ENCODE data around the gene MAPK4. TPM values are rescaled to one million over a fixed set of nuclear protein-coding genes. Genes with fewer than 3 reads are reported as not detected.

MAPK4 gene
- total and polyA plus RNA-seq, 2 of the 4 experiments (the other 2 are of a cell fraction) = not detected

DNA sequence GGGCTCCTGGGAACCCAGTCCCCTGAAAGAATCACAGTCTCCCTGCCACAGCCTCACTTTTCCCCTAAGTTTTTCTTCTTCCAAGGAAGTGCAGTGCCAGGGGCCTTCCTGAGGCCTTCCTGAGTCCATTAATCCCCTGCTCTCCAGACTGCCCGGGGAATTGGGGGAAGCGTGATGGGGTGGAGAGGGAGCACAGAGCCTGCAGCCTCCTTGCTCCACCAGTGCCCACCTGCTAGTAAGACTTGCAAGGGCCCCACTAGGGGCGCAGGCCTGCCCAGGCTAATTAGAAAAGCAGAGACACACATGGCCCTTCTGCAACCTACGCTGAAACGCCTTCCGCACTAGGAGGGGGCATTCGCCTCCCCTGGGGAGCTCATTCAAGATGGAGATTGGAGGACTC lies 149.3 kb downstream of the MAPK4 start:
- H3K9me1 ChIP-seq (ENCODE audit: insufficient read depth, low read length) = no peaks in the 10 kb centered on the region
- no peak overlapping the region for H3K18ac ChIP-seq (ENCODE audit: low read depth, low read length)
- H2BK5ac ChIP-seq (ENCODE audit: low read depth, low read length, poor library complexity, severe bottlenecking) = no peak overlapping the region
- intact Hi-C loops (cut with micrococcal nuclease) (no loop called here), dilution Hi-C loops (cut with HindIII; ENCODE audit: low sequenced_read_pairs, unreplicated experiment) (no loop called here), in situ Hi-C loops (cut with MboI; ENCODE audit: low sequenced_read_pairs) (no loop called here)
- no peaks in the 10 kb centered on the region for H3K36me3 ChIP-seq (ENCODE audit: control insufficient read depth, insufficient read depth, low read length)
- H4K91ac ChIP-seq (ENCODE audit: insufficient read depth, low read depth, low read length) = no peak overlapping the region
- no peak overlapping the region for H2AK5ac ChIP-seq (ENCODE audit: low read depth, low read length)
- 79% methylated on average over 4 of the region's 7 CpGs; no CpG with 5 or more reads in 1 of the 2 experiments for WGBS, 2 experiments (ENCODE audit: extremely low coverage in 2 of 2, insufficient read length in 1 of 2)
- H3K23ac ChIP-seq (ENCODE audit: low read depth, low read length) = no peak overlapping the region
- no peaks in the 10 kb centered on the region for H3K27me3 ChIP-seq (ENCODE audit: control insufficient read depth, insufficient read depth, low read length)
- TF ChIP-seq CHD1 (IDR thresholded peaks at IDR 0.05; ENCODE audit: low read depth, low read length) (no peak), POLR2A (IDR thresholded peaks at IDR 0.05; ENCODE audit: low read depth, low read length) (no peak), NFE2L2 (IDR thresholded peaks at IDR 0.05; ENCODE audit: low read depth, low read length) (no peak), MAZ (IDR thresholded peaks at IDR 0.05; ENCODE audit: borderline replicate concordance, low read depth, low read length) (no peak), FOS (IDR thresholded peaks at IDR 0.05; ENCODE audit: low read depth, low read length) (no peak), CEBPB (IDR thresholded peaks at IDR 0.05; ENCODE audit: low read depth, low read length) (no peak), MAFK (IDR thresholded peaks at IDR 0.05; ENCODE audit: low read depth, low read length) (no peak), MXI1 (IDR thresholded peaks at IDR 0.05; ENCODE audit: borderline replicate concordance, low read depth, low read length) (no peak), RAD21 (IDR thresholded peaks at IDR 0.05; ENCODE audit: low read length) (no peak), RFX5 (IDR thresholded peaks at IDR 0.05; ENCODE audit: low read depth, low read length) (no peak), RCOR1 (IDR thresholded peaks at IDR 0.05; ENCODE audit: insufficient replicate concordance, low read length) (no peak), BHLHE40 (IDR thresholded peaks at IDR 0.05; ENCODE audit: low read depth, low read length) (no peak), SMC3 (IDR thresholded peaks at IDR 0.05; ENCODE audit: low read depth, low read length) (no peak)
- TF ChIP-seq, protein P1, sequence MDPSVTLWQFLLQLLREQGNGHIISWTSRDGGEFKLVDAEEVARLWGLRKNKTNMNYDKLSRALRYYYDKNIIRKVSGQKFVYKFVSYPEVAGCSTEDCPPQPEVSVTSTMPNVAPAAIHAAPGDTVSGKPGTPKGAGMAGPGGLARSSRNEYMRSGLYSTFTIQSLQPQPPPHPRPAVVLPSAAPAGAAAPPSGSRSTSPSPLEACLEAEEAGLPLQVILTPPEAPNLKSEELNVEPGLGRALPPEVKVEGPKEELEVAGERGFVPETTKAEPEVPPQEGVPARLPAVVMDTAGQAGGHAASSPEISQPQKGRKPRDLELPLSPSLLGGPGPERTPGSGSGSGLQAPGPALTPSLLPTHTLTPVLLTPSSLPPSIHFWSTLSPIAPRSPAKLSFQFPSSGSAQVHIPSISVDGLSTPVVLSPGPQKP (IDR thresholded peaks at IDR 0.05; ENCODE audit: borderline replicate concordance, low read depth, low read length) = no peak
- TF ChIP-seq, protein P2, sequence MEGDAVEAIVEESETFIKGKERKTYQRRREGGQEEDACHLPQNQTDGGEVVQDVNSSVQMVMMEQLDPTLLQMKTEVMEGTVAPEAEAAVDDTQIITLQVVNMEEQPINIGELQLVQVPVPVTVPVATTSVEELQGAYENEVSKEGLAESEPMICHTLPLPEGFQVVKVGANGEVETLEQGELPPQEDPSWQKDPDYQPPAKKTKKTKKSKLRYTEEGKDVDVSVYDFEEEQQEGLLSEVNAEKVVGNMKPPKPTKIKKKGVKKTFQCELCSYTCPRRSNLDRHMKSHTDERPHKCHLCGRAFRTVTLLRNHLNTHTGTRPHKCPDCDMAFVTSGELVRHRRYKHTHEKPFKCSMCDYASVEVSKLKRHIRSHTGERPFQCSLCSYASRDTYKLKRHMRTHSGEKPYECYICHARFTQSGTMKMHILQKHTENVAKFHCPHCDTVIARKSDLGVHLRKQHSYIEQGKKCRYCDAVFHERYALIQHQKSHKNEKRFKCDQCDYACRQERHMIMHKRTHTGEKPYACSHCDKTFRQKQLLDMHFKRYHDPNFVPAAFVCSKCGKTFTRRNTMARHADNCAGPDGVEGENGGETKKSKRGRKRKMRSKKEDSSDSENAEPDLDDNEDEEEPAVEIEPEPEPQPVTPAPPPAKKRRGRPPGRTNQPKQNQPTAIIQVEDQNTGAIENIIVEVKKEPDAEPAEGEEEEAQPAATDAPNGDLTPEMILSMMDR (conservative IDR thresholded peaks at IDR 0.05; ENCODE audit: low read depth, low read length) = no peak
- TF ChIP-seq, protein P3, sequence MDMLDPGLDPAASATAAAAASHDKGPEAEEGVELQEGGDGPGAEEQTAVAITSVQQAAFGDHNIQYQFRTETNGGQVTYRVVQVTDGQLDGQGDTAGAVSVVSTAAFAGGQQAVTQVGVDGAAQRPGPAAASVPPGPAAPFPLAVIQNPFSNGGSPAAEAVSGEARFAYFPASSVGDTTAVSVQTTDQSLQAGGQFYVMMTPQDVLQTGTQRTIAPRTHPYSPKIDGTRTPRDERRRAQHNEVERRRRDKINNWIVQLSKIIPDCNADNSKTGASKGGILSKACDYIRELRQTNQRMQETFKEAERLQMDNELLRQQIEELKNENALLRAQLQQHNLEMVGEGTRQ (IDR thresholded peaks at IDR 0.05; ENCODE audit: low read depth, low read length) = no peak
- no peak overlapping the region for H3K4me3 ChIP-seq (ENCODE audit: insufficient read depth, low read depth, low read length)
- no peaks in the 10 kb centered on the region for H3K9me3 ChIP-seq (ENCODE audit: control insufficient read depth, insufficient read depth, low read length)
- H4K5ac ChIP-seq (ENCODE audit: low read depth, low read length) = no peak overlapping the region
- CTCF ChIA-PET = no interaction called here
- H2AFZ ChIP-seq (replicated peaks; ENCODE audit: low read length, poor library complexity) = no peak overlapping the region
- no peak overlapping the region for H2BK20ac ChIP-seq (ENCODE audit: low read depth, low read length)
- no peak for DNase-seq
- H3K27ac ChIP-seq (ENCODE audit: insufficient read depth, low read length) = no peak overlapping the region
- no peak overlapping the region for H3K56ac ChIP-seq (ENCODE audit: extremely low read depth, insufficient read depth, low read length)
- no peaks in the 10 kb centered on the region for H3K79me1 ChIP-seq (ENCODE audit: low read depth in 1 of 2, low read length in 2 of 2)
- H2BK15ac ChIP-seq (ENCODE audit: low read depth, low read length) = no peak overlapping the region
- H3K4me1 ChIP-seq (ENCODE audit: control insufficient read depth, insufficient read depth, low read length) = no peaks in the 10 kb centered on the region
- no peaks in the 10 kb centered on the region for H4K20me1 ChIP-seq (ENCODE audit: insufficient read depth, low read length)
- H3K4ac ChIP-seq (ENCODE audit: low read depth, low read length) = no peak overlapping the region
- no peak overlapping the region for H3K4me2 ChIP-seq (ENCODE audit: low read depth, low read length)
- no peak overlapping the region for H3K9ac ChIP-seq (ENCODE audit: low read depth, low read length)
- no TSS peak for BruUV-seq (replicated peaks)
- no peak overlapping the region for H3K14ac ChIP-seq (replicated peaks; ENCODE audit: low read depth, low read length)
- ATAC-seq (ENCODE audit: low read depth) = no peak
- H2AK9ac ChIP-seq (replicated peaks; ENCODE audit: low read depth, low read length, poor library complexity) = no peak overlapping the region
- POLR2A ChIA-PET (ENCODE audit: unreplicated experiment) = no interaction called here
- no peak overlapping the region for H2BK120ac ChIP-seq (ENCODE audit: low read depth, low read length)
- no peak overlapping the region for H4K8ac ChIP-seq (ENCODE audit: low read depth in 2 of 2, low read length in 2 of 2)
